SK-N-DZ (cell line): Measurements from ENCODE around the gene KCNJ14.
A peak's percentile ranks its signal among the peaks of the same experiment; 100 is the strongest.

Source experiments
- DNase-seq: peaks from one replicate; pipeline ENCODE4 v3.0.0-alpha.2; 2015; ENCODE audit warnings: low spot score

KCNJ14 gene

GRCh38 chr19:48507911-48508439 is 52.6 kb downstream of the KCNJ14 start:
- DNase-seq, result no peak

- DNase-seq, result no peak
Observed at GRCh38 chr19:48508729-48509411, 53.5 kb downstream of the KCNJ14 start.

GRCh38 chr19:48509467-48510194 is 54.3 kb downstream of the KCNJ14 start:
- no peak for DNase-seq

- peak; percentile 53 for DNase-seq
Observed at GRCh38 chr19:48510421-48511268, 55.3 kb downstream of the KCNJ14 start.

GRCh38 chr19:48511321-48511731 is 56.0 kb downstream of the KCNJ14 start:
- no peak for DNase-seq

GRCh38 chr19:48511800-48512503 is 56.6 kb downstream of the KCNJ14 start, which contains the start of gene LMTK3:
TSS of gene LMTK3 (minus strand) at chr19:48511835. CDS start at chr19:48511576, 259 bp downstream.
- peak; percentile 75 for DNase-seq

GRCh38 chr19:48512504-48513288 is 57.3 kb downstream of the KCNJ14 start:
- DNase-seq, result no peak

- DNase-seq, result peak; percentile 68
Observed at GRCh38 chr19:48513289-48514122, 58.1 kb downstream of the KCNJ14 start.

GRCh38 chr19:48514123-48514458 is 58.7 kb downstream of the KCNJ14 start:
- DNase-seq, result no peak

- DNase-seq, result no peak
Observed at GRCh38 chr19:48516536-48516935, 61.2 kb downstream of the KCNJ14 start.
